H9 (cell line): ENCODE data around the gene LRP5. TPM values are rescaled to one million over a fixed set of nuclear protein-coding genes. Genes with fewer than 3 reads are reported as not detected.

Experiments used
- DNase-seq: peaks from one replicate; pipeline ENCODE4 v3.0.0-alpha.2; 2017
- H2AFZ ChIP-seq: one replicate; pipeline ENCODE4 v1.6.1; 2013; ENCODE audit warnings: mild to moderate bottlenecking, low read length, control low read depth, moderate library complexity
- H2AK5ac ChIP-seq: 2 replicates; pipeline ENCODE4 v1.6.1; 2013; ENCODE audit warnings: low read length, control low read depth, mixed read lengths; ENCODE audit not compliant: insufficient read length
- H2BK120ac ChIP-seq: one replicate; pipeline ENCODE4 v1.6.1; 2013; ENCODE audit warnings: low read depth, mild to moderate bottlenecking, low read length, control low read depth, inconsistent platforms; ENCODE audit not compliant: poor library complexity, severe bottlenecking
- H2BK12ac ChIP-seq: 2 replicates; pipeline ENCODE4 v1.6.1; 2013; ENCODE audit warnings: low read length, control low read depth, mixed read lengths, low read depth; ENCODE audit not compliant: insufficient read length
- H2BK15ac ChIP-seq: 2 replicates; pipeline ENCODE4 v1.6.1; 2013; ENCODE audit warnings: low read depth, low read length, control low read depth
- H2BK20ac ChIP-seq: one replicate; pipeline ENCODE4 v1.6.1; 2013; ENCODE audit warnings: low read depth, mild to moderate bottlenecking, low read length, control low read depth, inconsistent platforms; ENCODE audit not compliant: poor library complexity, severe bottlenecking
- H2BK5ac ChIP-seq: 2 replicates; pipeline ENCODE4 v1.6.1; 2013; ENCODE audit warnings: low read length, control low read depth, mixed read lengths; ENCODE audit not compliant: insufficient read length
- H3K14ac ChIP-seq: 2 replicates; pipeline ENCODE4 v1.6.1; 2013; ENCODE audit warnings: low read length, control low read depth; ENCODE audit not compliant: insufficient read depth
- H3K18ac ChIP-seq: 2 replicates; pipeline ENCODE4 v1.6.1; 2013; ENCODE audit warnings: low read depth, mild to moderate bottlenecking, mixed read lengths, low read length, control low read depth; ENCODE audit not compliant: insufficient read length
- H3K23ac ChIP-seq: 2 replicates; pipeline ENCODE4 v1.6.1; 2013; ENCODE audit warnings: low read length, control low read depth, mixed read lengths, low read depth; ENCODE audit not compliant: insufficient read length
- H3K23me2 ChIP-seq: 2 replicates; pipeline ENCODE4 v1.6.1; 2013; ENCODE audit warnings: low read depth, mild to moderate bottlenecking, mixed read lengths, low read length, control low read depth; ENCODE audit not compliant: insufficient read length, poor library complexity, severe bottlenecking
- H3K27ac ChIP-seq: 2 replicates; pipeline ENCODE4 v1.5.1; 2013; ENCODE audit warnings: low read length, control low read depth, mixed read lengths, low read depth; ENCODE audit not compliant: insufficient read length
- H3K27me3 ChIP-seq: 2 replicates; pipeline ENCODE4 v1.6.1; 2013; ENCODE audit warnings: low read length, control low read depth, inconsistent platforms; ENCODE audit not compliant: insufficient read depth
- H3K4ac ChIP-seq: 2 replicates; pipeline ENCODE4 v1.6.1; 2013; ENCODE audit warnings: low read depth, mild to moderate bottlenecking, control low read depth, inconsistent platforms, low read length, moderate library complexity
- H3K4me1 ChIP-seq: 2 replicates; pipeline ENCODE4 v1.6.1; 2013; ENCODE audit warnings: low read length, control low read depth, inconsistent platforms; ENCODE audit not compliant: insufficient read depth
- H3K4me2 ChIP-seq: 2 replicates; pipeline ENCODE4 v1.6.1; 2013; ENCODE audit warnings: low read length, control low read depth, mixed read lengths; ENCODE audit not compliant: insufficient read length, insufficient read depth
- H3K56ac ChIP-seq: 2 replicates; pipeline ENCODE4 v1.6.1; 2013; ENCODE audit warnings: low read depth, mild to moderate bottlenecking, mixed read lengths, low read length, control low read depth; ENCODE audit not compliant: insufficient read length
- H3K79me1 ChIP-seq: 2 replicates; pipeline ENCODE4 v1.6.1; 2013; ENCODE audit warnings: low read depth, mild to moderate bottlenecking, moderate library complexity, low read length, control low read depth, inconsistent platforms; ENCODE audit not compliant: insufficient read depth, poor library complexity, severe bottlenecking
- H3K79me2 ChIP-seq: 2 replicates; pipeline ENCODE4 v1.6.1; 2013; ENCODE audit warnings: low read length, control low read depth, inconsistent platforms; ENCODE audit not compliant: insufficient read depth
- H3K9ac ChIP-seq: 2 replicates; pipeline ENCODE4 v1.6.1; 2013; ENCODE audit warnings: low read length, control low read depth, mixed read lengths; ENCODE audit not compliant: insufficient read length; ENCODE audit errors: extremely low read depth
- H3K9me3 ChIP-seq: one replicate; pipeline ENCODE4 v1.6.1; 2013; ENCODE audit warnings: low read depth, low read length, inconsistent platforms; ENCODE audit not compliant: control insufficient read depth
- H3T11ph ChIP-seq: one replicate; pipeline ENCODE4 v1.6.1; 2013; ENCODE audit warnings: mild to moderate bottlenecking, low read length, control low read depth, inconsistent platforms
- H4K20me1 ChIP-seq: one replicate; pipeline ENCODE4 v1.6.1; 2013; ENCODE audit not compliant: control insufficient read depth, insufficient read length, insufficient read depth
- H4K5ac ChIP-seq: 2 replicates; pipeline ENCODE4 v1.6.1; 2013; ENCODE audit warnings: low read depth, mild to moderate bottlenecking, mixed read lengths, low read length, control low read depth; ENCODE audit not compliant: insufficient read length
- H4K8ac ChIP-seq: replicated peaks from 2 replicates; pipeline ENCODE4 v1.6.1; 2013; ENCODE audit warnings: low read length, control low read depth, mixed read lengths, low read depth; ENCODE audit not compliant: insufficient read length
- H4K91ac ChIP-seq: 2 replicates; pipeline ENCODE4 v1.6.1; 2013; ENCODE audit warnings: low read depth, mild to moderate bottlenecking, moderate library complexity, mixed read lengths, low read length, control low read depth; ENCODE audit not compliant: insufficient read length
- H3K27ac Mint-ChIP-seq, 3 experiments: 2 replicates in 2 of 3; 3 replicates in 1 of 3; pipeline ENCODE4 v1.8.0; 2020 to 2021; ENCODE audit warnings: mixed read lengths in 3 of 3, mild to moderate bottlenecking in 1 of 3, moderate library complexity in 1 of 3
- H3K27me3 Mint-ChIP-seq: 2 replicates; pipeline ENCODE4 v1.8.0; 2021; ENCODE audit warnings: low read depth, mild to moderate bottlenecking, moderate library complexity, mixed read lengths
- H3K36me3 Mint-ChIP-seq, 3 experiments: 2 replicates in 2 of 3; 3 replicates in 1 of 3; pipeline ENCODE4 v1.8.0; 2020 to 2021; ENCODE audit warnings: low read depth in 3 of 3, mixed read lengths in 3 of 3; ENCODE audit not compliant: insufficient read depth in 1 of 3
- H3K4me1 Mint-ChIP-seq, 2 experiments: 2 replicates each; pipeline ENCODE4 v1.8.0; 2020; ENCODE audit warnings: mixed read lengths in 2 of 2
- H3K4me3 Mint-ChIP-seq, 2 experiments: 2 replicates in 1 of 2; 3 replicates in 1 of 2; pipeline ENCODE4 v1.8.0; 2020 to 2021; ENCODE audit warnings: mild to moderate bottlenecking in 2 of 2, mixed read lengths in 2 of 2, moderate library complexity in 1 of 2
- H3K9me3 Mint-ChIP-seq, 2 experiments: 2 replicates in 1 of 2; 3 replicates in 1 of 2; pipeline ENCODE4 v1.8.0; 2020; ENCODE audit warnings: mild to moderate bottlenecking in 2 of 2, mixed read lengths in 2 of 2, moderate library complexity in 1 of 2
- WGBS: extraction: QIAGEN DNeasy Blood & Tissue Kit; methylation state at CpG from one replicate; pipeline ENCODE4 v1.1.7; 2013; ENCODE audit warnings: missing lambda C conversion rate, low lambda C conversion rate, mixed read lengths; ENCODE audit not compliant: insufficient read length; ENCODE audit errors: extremely low coverage; 5-methylcytosine and 5-hydroxymethylcytosine counted together
- total RNA-seq: library from RNA; stranded (reverse); gene quantifications from 2 replicates; pipeline ENCODE4 v1.2.1, GENCODE V29; 2021
- TF ChIP-seq, protein P1 (sequence below): fragments of 200-600 bp; sonication (generic); conservative IDR thresholded peaks from 3 replicates; pipeline ENCODE4 v1.8.0; 2021; ENCODE audit warnings: antibody characterized with exemption, mild to moderate bottlenecking

Gene LRP5
- total RNA-seq, 1 experiment from 2014 or later = 38.4 TPM

DNA sequence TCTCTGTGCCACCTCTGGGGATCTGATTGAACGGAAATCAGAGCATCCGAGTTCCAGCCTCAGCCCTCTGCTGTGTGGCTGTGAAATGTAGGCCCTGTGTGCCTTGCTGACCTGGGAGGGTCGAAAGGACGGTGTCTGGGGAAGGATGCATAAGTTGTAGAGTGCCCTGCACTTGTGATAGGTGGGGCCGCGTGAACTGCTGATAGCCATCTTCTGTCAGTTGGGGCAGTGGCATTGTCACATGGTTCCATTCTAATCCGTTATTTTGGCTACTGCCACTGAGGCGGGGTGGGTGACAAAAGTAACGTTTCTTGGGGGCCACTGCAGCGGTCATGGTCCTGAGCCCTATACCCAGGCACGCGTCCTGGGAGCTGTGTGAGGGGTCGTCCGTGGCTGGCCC is 63.4 kb downstream of the LRP5 start:
- Histone ChIP-seq H3K79me1 (no peaks in the 10 kb centered on the region), H3K79me2 (no peaks in the 10 kb centered on the region), H3K9me3 (no peaks in the 10 kb centered on the region), H3K27ac (no peak overlapping the region), H4K20me1 (no peaks in the 10 kb centered on the region), H3K27me3 (no peaks in the 10 kb centered on the region), H2AK5ac (no peak overlapping the region), H4K5ac (no peak overlapping the region), H3K4me1 (no peaks in the 10 kb centered on the region), H2BK12ac (no peak overlapping the region), H3K4ac (no peak overlapping the region), H2BK120ac (no peak overlapping the region), H3K56ac (no peak overlapping the region), H3K9ac (no peak overlapping the region), H3K18ac (no peak overlapping the region), H3K23ac (no peak overlapping the region), H4K8ac (no peak overlapping the region), H4K91ac (no peak overlapping the region), H3K4me2 (no peak overlapping the region), H2AFZ (no peak overlapping the region), H2BK5ac (no peak overlapping the region), H3K23me2 (no peaks in the 10 kb centered on the region), H2BK20ac (no peak overlapping the region), H3T11ph (no peak overlapping the region), H3K14ac (no peak overlapping the region), H2BK15ac (no peak overlapping the region)
- Mint-ChIP-seq H3K27me3 (no peaks in the 10 kb centered on the region; the same call in 1 of the 2 replicates), H3K9me3 (0 out of 5 replicates have a peak, but pooled peaks cover 0 to 6% of the 10 kb centered on the region in 2 experiments), H3K36me3 (peaks cover 13 to 19% (median 13%) of the 10 kb centered on the region in 3 experiments; a peak in 6 of 7 replicates), H3K4me3 (no peak overlapping the region), H3K4me1 (peaks cover 7 to 14% of the 10 kb centered on the region in 2 experiments), H3K27ac (no peak overlapping the region; a peak in 1 of 7 replicates)
- TF ChIP-seq, protein P1, sequence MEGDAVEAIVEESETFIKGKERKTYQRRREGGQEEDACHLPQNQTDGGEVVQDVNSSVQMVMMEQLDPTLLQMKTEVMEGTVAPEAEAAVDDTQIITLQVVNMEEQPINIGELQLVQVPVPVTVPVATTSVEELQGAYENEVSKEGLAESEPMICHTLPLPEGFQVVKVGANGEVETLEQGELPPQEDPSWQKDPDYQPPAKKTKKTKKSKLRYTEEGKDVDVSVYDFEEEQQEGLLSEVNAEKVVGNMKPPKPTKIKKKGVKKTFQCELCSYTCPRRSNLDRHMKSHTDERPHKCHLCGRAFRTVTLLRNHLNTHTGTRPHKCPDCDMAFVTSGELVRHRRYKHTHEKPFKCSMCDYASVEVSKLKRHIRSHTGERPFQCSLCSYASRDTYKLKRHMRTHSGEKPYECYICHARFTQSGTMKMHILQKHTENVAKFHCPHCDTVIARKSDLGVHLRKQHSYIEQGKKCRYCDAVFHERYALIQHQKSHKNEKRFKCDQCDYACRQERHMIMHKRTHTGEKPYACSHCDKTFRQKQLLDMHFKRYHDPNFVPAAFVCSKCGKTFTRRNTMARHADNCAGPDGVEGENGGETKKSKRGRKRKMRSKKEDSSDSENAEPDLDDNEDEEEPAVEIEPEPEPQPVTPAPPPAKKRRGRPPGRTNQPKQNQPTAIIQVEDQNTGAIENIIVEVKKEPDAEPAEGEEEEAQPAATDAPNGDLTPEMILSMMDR = no peak
- WGBS = no CpG with 5 or more reads among the region's 14 CpGs
- no peak for DNase-seq
